PC-3 (cell line): ENCODE results near the gene SYNGR3.

ENCODE experiments used
- EZH2 ChIP-seq: fragments of 300-600 bp; sonication (generic); IDR thresholded peaks from one replicate; pipeline ENCODE4 v1.6.1; 2017; ENCODE audit warnings: antibody characterized with exemption, mild to moderate bottlenecking, low read length; ENCODE audit not compliant: unreplicated experiment
- EZH2phosphoT487 ChIP-seq: fragments of 300-600 bp; sonication (generic); IDR thresholded peaks from 2 replicates; pipeline ENCODE4 v1.6.1; 2018; ENCODE audit warnings: mild to moderate bottlenecking, antibody characterized with exemption, low read length, borderline replicate concordance
- TF ChIP-seq, protein P1 (sequence below): fragments of 300-600 bp; sonication (generic); conservative IDR thresholded peaks from 2 replicates; pipeline ENCODE4 v1.5.1; 2017; ENCODE audit warnings: antibody characterized with exemption, low read depth, mild to moderate bottlenecking, low read length

GRCh38 chr16:1991588-1991947 is 1.8 kb downstream of the SYNGR3 start:
- TF ChIP-seq, protein P1, sequence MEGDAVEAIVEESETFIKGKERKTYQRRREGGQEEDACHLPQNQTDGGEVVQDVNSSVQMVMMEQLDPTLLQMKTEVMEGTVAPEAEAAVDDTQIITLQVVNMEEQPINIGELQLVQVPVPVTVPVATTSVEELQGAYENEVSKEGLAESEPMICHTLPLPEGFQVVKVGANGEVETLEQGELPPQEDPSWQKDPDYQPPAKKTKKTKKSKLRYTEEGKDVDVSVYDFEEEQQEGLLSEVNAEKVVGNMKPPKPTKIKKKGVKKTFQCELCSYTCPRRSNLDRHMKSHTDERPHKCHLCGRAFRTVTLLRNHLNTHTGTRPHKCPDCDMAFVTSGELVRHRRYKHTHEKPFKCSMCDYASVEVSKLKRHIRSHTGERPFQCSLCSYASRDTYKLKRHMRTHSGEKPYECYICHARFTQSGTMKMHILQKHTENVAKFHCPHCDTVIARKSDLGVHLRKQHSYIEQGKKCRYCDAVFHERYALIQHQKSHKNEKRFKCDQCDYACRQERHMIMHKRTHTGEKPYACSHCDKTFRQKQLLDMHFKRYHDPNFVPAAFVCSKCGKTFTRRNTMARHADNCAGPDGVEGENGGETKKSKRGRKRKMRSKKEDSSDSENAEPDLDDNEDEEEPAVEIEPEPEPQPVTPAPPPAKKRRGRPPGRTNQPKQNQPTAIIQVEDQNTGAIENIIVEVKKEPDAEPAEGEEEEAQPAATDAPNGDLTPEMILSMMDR: no peak
- TF ChIP-seq EZH2 (no peak), EZH2phosphoT487 (no peak)
